HG02642 (cell line): Measurements from ENCODE around the gene LDLRAD4.
"Not testable (repeated sequence)": the region's sequence is repeated elsewhere in the genome, so short reads cannot be mapped to it uniquely, and the experiment has no call there.

Experiments used
- ATAC-seq: cut with Tn5 transposase; IDR thresholded peaks from one replicate; pipeline ENCODE4 v1.9.1; 2021; ENCODE audit warnings: mild to moderate bottlenecking; ENCODE audit not compliant: unreplicated experiment, poor library complexity

The LDLRAD4 gene

DNA sequence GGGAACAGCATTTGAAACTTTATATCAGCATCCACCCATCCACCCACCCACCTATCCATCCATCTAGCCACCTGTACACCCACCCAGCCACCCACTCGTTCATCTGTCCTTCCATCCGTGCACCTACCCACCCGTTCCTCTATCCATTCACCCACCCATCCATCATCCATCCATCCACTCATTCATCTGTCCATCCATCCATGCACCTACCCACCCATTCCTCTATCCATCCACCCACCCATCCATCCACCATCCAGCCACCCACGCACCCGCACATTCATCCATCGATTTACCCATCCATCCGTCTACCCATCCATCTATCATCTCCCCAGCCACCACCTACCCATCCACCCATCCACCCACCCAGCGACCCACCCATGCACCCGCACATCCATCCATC lies 24.8 kb downstream of the LDLRAD4 start:
- ATAC-seq: no peak

DNA sequence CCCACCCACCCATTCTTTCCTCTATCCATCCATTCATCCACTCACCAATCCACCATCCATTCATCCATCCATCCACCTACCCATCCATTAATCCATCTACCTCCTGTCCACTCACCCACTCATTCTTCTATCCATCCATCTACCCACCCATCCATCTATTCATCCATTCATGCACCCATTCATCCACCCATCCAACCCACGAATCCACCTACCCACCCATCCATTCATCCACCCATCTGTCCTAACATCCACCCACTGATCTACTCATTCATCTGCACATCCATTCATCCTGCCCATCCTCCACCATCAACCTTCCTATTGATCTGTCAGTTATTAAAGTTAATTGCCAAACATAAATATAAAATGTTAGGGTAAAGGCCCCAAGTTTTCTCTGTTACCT lies 25.6 kb downstream of the LDLRAD4 start:
- ATAC-seq: no peak

DNA sequence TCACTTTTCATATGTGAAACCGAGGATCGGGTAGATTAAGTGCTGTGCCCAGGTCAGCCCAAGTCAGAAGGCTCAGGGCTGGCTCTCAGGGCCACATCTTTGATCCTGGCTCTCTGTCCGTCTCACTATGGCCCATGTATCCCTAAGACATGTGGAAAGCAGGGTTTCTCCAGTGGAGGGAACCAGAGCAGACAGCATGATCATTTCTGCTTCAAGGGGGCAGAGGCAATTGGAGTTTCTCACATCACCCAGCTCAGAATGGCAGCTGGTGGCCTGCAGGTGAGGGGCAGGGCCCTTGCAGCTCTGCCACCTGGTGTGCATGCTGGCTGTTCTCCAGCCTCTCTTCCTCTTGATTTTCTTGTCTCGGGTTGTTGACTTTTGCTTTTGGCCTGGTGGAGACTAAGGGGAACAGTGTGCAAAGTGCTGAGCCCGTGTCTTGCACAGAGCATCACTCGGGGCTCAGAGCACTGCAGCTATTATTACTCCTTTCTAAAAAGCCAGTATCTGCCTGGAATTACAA lies 27.0 kb downstream of the LDLRAD4 start:
- no peak for ATAC-seq

DNA sequence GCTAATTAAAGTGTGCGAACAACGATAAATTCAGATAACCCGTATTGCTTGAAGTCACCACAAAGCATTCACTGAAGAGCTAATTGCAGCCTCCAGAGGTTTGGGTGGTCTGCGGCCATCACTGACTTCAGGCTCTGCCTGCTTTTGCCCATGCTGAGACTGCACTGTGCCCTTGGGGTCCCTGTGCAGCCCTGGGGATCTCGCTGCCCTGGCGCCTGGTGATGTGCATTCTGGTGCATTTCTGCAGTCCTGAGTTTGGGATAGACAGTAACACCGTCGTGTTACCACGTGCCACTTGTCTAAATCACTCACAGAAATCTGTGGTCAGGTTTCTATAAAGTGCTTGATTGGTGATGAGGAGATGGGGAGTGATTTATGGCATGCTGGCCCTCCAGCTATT lies 27.6 kb downstream of the LDLRAD4 start:
- ATAC-seq: no peak

DNA sequence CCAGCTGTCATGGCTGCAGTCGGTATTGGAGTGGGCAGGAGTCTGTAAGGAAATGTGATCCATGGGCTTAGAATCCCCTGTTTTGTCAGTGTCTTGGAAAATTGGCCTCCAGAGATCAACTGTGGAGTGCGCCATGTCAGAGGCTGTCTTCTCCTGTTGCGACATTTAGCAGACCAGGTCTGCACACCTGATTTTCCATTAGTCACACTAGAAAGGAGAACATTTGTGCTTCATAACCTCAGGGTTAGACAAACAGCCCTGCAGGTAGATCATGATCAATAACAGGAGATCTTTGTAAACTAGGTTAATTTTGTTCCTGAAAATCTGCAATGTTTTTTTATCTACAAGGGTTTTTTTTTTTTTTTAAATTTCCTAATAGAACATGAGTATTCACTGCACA lies 28.0 kb downstream of the LDLRAD4 start:
- ATAC-seq: no peak

DNA sequence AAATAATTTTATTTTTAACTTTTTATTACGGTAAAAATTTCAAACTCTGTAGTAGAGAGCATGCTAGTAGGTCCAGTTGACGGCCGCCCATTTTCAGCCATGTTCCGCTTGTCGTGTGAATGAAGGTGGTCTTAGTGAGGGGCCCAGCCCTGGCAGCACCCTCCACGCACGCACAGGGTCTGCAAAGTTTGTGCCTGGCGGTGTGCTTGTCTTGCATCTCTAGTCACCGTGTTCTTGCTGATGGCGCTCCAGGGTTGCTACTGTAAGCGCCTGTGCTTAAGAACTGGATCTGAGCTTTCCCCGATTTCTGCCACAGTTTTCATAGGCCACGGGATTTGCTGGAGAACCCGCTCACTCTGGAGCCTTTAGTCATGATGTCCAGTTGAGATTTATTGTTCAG lies 28.9 kb downstream of the LDLRAD4 start:
- no peak for ATAC-seq

DNA sequence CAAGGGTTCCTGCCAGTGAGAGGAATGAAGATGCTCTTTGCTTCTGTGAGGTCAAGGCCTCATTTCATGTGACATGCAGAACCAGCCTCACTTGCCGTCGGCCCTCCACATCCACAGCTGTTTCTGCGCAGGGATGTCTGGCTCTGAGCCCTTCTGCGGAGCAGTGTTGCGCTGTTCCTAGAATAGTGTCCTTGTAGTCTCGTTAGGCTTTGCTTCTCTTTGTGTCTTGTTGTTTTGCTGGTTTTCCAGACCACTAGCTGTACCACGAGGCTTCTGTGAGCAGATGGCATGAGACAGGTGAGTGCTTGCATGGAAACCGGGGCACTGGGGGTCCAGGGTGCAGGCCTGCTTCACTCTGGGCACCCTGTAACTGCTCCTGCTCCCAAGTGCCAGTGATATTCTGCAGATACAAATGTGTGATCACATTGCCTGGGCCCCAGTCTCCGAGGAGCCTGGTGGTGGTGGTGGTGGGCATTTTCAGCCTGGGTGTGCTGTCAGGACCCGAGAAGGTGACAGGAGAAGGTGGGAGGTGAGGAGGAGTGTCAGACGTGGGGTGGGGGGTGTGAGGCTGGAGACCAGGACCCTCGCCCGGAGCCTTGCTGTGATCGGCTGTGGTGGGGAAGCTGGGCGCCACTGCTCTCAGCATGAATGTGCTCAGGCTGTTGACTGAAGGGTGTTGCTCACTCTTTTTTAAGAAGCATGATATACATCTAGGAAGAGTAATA lies 34.3 kb downstream of the LDLRAD4 start:
- no peak for ATAC-seq

DNA sequence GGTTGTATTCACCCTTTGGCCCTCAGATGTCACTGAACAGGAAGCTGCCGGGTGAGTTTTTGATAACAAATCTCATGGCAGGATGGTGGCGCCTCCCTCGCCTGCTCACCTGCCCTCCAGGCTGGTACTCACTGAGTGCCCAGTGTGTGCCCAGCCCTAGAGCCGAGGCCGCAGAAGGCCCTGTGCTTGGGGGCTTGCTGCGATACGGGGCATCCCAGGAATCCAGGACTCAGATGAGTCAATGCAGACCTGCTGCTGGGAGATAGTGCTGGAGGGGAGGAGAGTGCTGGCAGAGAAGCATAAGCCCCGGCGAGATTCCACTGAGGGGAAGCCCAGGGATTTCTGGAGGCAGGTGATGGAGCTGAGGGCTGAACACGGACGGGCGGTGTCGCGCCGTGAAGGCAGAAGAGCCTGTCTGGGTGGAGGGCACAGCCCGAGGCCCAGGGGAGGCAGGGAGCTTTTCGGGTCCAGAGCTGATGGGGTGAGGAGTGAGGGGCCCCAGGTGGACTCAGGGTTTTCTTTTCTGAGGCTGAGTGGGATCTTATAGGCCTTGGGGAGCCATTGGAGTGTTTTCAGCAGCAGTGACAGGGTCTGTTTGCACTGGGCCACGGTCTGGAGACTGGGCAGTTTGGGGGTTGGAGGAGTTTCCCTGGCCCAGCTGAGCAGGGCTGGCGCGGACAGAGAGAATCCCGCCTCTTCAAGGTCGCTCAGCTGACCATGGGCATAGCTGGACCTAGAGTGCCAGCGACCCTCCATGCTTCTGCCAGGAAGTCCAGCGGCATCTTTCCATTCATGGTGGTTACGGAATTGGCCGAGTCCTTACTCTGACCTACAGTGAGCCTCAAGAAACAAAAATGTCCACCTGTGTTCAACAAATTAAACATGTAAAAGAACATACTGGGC lies 35.5 kb downstream of the LDLRAD4 start:
- ATAC-seq: no peak

DNA sequence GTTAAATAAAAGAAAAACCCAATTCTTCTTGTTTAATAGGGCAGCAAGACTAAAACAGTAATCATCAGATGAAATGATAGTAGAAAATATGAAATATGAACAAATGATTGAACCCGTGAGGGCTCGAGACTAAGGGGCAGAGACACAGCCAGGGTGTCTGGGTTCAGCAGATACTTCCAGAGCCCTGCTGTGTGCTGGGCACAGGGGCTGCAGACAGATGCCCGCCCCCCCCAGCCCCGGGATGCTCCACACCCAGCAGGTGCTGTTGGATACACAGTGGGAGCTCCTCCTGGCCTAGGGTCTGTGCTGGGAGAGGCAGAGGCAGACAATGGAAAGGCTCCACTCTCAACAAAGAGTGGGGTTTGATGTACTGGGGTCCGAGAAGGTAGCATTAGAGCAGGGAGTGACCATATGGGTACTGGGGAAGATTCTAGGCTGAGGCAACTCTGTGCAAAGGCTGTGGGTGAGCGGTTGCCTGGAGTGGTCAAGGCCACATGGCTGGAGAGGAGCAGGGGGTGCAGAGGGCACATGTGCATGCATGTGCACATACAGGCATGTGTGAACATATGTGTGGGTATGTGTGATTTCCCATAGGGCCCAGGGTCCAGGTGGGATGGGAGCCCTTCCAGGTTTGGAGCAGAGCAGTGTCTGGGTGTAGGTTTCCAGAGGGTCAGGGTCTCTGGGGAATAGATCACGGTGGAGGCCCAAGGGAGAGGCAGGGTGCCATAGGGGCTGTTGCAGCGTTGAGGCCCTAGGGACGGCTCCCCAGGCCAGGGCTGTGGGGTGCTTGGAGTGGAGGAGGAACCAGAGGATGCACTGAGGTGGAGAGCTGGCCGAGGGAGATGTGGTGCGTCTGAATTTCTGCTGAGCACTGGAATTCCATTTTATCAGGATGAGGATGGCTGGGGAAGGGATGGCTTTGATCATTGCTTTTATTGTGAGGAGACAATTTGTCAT lies 36.7 kb downstream of the LDLRAD4 start:
- ATAC-seq: no peak

DNA sequence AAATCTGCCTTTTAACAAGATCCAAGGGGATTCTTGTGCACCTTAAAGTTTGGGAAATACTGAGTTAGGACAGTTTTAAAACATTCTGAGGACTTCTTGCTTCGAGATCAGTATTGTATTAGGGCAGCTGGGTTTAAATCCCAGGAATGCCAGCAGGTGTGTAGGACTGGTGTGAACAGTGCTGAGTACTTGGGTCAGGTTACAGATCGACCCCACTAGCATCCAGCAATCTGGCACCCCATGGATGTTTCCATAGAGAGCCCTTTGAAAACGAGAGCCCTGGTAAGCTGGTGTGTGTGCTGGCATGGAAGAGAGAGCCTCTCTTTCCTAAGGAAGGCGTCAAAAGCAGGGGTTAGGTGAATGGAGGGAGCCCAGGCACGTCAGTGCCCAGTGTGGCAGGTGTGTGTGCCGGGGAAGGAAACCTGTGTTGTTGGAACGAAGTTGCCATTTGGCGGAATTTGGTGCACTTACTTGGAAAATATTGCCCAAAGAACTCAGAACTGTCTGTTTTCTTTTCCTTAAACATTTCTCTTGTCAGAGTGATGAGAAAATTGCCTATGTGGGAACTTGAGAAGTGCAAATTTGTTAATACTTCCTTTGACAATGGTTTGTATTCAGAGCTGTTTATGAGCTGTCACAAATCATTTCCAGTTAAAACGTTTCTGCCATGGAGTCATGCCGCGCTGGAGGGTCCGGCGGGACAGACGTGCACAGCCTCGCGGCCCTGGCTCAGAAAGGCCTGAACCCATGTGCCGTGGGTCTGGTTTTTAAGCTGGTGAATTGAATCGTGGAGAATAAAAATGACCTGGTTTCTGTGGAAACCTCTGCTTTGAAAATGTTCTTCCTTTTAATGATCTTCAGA lies 38.1 kb downstream of the LDLRAD4 start:
- no peak for ATAC-seq

DNA sequence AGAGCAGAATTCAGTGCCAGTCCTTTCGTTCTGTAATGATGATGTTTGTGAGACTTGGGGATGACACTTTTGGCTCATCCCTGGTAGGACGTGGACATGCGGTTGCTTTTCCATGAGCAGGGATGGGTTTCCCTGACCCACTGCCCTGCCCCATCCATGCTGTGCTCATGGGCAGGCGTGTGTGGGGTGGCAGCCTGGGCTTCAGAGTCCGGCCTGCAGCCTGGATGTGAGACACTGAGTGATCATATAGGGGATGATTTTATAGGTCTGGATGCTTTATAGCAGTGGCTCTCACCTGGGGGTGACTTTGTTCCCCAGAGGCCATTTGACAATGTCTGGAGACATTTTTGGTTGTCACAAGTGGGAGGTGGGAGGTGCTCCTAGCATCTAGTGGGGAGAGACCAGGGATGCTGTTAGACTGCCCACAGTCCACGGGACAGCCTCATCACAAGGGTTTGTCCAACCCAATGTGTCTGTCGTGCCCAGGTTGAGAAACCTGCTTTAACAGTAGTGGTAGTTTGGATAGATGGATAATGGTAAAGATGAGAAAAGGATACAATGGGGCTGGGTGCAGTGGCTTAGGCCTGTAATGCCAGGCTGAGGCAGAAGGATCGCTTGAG lies 38.9 kb downstream of the LDLRAD4 start:
- ATAC-seq: no peak

DNA sequence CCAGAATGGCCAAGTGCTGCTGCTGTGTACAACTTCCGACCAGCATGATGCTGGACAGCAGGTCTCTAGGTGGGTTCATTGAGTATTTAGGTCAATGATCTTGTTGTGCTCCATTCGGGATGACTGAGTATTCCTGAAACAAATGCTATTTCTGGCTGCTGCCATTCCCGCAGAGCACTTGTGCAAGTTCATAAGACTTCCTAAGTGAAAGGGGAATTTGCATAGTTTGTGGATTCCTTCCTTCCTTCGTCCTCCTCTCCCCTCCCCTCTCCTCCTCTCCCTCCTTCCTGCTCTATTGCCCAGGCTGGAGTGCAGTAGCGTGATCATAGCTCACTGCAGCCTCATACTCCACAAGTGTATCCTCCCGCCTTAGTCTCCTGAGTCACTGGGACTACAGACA lies 40.4 kb downstream of the LDLRAD4 start:
- no peak for ATAC-seq

DNA sequence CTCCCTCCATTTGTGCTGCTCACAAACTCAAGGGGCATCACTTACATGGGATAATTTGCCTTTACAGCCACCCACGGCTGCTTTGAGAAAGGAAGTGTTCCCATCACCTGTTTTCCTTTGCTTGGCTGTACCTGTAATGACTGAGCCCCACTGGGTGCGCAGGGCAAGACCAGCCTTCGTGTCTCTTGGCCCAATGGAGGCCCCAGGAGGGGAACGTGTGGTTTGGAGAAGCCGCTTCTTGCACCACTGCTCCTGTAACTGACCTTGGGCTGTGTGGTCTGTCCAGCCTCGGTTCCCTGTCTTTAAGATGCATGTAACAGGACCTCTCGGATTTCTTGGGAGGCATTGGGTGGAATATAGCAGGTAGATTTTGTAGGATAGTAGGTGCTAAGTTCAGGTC lies 41.1 kb downstream of the LDLRAD4 start:
- no peak for ATAC-seq

DNA sequence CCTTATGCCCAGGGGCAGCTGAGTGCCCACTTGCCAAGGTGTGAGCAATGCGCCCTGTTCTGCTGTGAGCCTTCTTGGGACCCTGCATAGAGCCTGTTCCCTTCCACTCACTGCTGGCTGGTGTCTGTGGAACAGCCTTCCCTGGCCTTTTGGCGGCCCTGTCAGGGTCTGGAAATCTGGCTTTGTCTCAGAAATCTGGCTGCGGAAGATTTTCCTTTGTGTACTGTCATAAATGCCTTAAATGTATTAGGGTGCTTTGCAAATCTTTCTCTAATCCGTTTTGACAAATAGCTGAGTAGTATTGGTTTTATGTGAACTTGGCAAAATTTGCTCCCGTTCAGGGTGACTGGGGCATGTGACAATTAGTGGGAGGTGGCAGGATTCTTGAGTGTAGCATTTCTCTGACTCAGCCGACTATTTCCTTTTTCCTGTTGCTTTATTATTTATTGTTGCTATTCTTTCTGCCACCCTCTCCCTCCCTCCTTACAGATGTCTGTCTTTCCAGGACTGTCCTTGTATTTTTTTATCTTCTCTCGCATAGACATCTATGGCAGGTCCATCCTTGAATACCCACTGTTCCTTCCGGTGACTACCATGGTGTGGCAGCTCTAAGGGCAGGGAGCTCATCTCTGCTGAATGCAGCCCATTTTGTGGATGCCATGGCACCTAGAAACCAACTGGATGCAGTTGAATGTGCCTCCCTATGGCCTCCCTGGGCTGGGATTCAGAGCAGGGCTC lies 41.8 kb downstream of the LDLRAD4 start:
- ATAC-seq: no peak

DNA sequence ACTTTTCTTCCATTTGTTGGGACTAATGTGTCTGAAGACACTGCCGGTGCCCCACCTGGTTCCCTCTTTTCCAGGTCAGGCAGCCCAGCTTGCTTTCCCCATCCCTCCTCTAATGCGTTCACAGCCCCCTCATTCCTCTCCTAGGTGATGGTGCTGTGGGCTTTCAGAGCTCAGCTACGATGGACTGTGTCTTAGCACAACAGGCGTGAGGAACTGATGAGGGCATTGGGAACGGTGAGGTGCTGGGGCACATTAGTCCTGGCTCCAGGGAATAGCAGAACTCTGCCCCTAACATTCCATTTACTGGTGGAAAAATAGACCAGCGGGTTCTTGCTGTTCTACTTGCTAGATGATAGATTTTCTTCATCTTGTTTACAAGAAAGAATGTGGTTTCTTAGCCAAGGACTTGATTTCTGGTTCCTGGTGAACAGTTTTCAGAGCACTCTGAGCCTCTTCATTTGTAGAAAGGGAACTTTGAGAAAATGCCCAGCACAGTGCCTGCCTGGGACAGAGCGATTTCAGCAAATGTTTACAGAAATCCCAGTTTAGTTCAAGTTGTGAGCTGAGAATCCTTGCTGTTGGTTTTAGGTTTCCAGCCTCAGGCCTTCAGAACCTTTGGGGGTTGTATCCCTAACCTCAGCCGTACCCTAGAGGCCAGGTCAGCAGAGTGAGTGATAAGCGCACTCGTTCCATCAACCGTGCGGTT lies 42.5 kb downstream of the LDLRAD4 start:
- ATAC-seq: no peak

DNA sequence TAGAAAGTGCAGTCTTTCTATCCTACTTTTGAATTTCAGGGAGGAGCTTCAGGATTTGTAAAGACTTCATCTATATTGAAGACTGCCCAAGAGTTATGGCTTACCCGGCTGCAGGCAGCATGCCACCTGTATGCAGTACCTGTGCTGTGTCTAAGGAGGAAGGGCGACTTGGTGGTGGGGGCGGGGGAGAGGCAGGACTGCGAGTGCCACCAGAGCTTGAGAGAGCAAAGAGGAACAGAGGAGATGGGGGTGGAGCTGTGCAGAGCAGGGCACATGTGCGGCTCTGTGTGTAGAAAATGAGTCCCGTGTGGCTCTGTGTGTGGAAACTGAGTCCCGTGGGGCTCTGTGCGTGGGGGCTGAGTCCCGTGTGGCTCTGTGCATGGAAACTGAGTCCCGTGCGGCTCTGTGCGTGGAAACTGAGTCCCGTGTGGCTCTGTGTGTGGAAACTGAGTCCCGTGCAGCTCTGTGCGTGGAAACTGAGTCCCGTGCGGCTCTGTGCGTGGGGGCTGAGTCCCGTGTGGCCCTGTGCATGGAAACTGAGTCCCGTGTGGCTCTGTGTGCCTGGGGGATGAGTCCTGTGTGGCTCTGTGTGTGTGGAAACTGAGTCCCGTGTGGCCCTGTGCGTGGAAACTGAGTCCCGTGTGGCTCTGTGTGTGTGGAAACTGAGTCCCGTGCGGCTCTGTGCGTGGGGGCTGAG lies 43.2 kb downstream of the LDLRAD4 start:
- ATAC-seq: no peak

DNA sequence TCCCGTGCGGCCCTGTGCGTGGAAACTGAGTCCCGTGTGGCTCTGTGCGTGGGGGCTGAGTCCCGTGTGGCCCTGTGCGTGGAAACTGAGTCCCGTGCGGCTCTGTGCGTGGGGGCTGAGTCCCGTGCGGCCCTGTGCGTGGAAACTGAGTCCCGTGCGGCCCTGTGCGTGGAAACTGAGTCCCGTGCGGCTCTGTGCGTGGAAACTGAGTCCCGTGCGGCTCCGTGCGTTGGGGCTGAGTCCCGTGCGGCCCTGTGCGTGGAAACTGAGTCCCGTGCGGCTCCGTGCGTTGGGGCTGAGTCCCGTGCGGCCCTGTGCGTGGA lies 43.8 kb downstream of the LDLRAD4 start:
- not testable (repeated sequence) for ATAC-seq
